SU-DHL-6 (cell line): ENCODE data around the gene AGTR1.

Experiments used
- H2AFZ ChIP-seq: fragments of 200-600 bp; sonication (generic); 2 replicates; pipeline ENCODE4 v1.6.1; 2014; ENCODE audit warnings: low read depth, mild to moderate bottlenecking, moderate library complexity, mixed read lengths, antibody characterized with exemption, low read length; ENCODE audit not compliant: severe bottlenecking
- H3F3A ChIP-seq: fragments of 200-600 bp; shearing (Covaris generic); 2 replicates; pipeline ENCODE4 v1.6.0; 2016; ENCODE audit warnings: antibody characterized with exemption, mild to moderate bottlenecking; ENCODE audit not compliant: insufficient read depth
- H3K27ac ChIP-seq: fragments of 200-600 bp; sonication (generic); 2 replicates; pipeline ENCODE4 v1.5.1; 2016; ENCODE audit warnings: low read depth, mild to moderate bottlenecking, low read length, moderate library complexity, mixed read lengths
- H3K27me3 ChIP-seq: fragments of 200-600 bp; sonication (generic), shearing (Covaris generic); 2 replicates; pipeline ENCODE4 v1.6.0; 2014; ENCODE audit warnings: mild to moderate bottlenecking, low read length
- H3K36me3 ChIP-seq: fragments of 200-600 bp; sonication (generic); 2 replicates; pipeline ENCODE4 v1.6.1; 2014; ENCODE audit warnings: mild to moderate bottlenecking, low read length, mixed read lengths
- H3K4me2 ChIP-seq: fragments of 300-600, 200-600 bp; shearing (Covaris generic), sonication (generic); 2 replicates; pipeline ENCODE4 v1.6.0; 2014; ENCODE audit warnings: low read length, low read depth, mild to moderate bottlenecking; ENCODE audit not compliant: poor library complexity, severe bottlenecking
- H3K4me3 ChIP-seq: fragments of 200-600 bp; sonication (generic); 2 replicates; pipeline ENCODE4 v1.5.1; 2014; ENCODE audit warnings: antibody characterized with exemption, low read length, mild to moderate bottlenecking, mixed read lengths; ENCODE audit not compliant: insufficient read depth, poor library complexity, severe bottlenecking
- H3K79me2 ChIP-seq: fragments of 200-600 bp; sonication (generic); 2 replicates; pipeline ENCODE4 v1.6.1; 2014; ENCODE audit warnings: mild to moderate bottlenecking, low read length, moderate library complexity; ENCODE audit not compliant: insufficient read depth
- H3K9ac ChIP-seq: fragments of 200-600 bp; sonication (generic); 2 replicates; pipeline ENCODE4 v1.7.0; 2014; ENCODE audit warnings: mild to moderate bottlenecking, low read length
- H3K9me2 ChIP-seq: fragments of 200-600 bp; sonication (generic); replicated peaks from 2 replicates; pipeline ENCODE4 v1.6.1; 2014; ENCODE audit warnings: low read length; ENCODE audit not compliant: insufficient read depth
- H3K9me3 ChIP-seq: fragments of 200-600 bp; sonication (generic); 2 replicates; pipeline ENCODE4 v1.6.1; 2014; ENCODE audit warnings: low read length, mixed read lengths; ENCODE audit not compliant: insufficient read depth
- H4K20me1 ChIP-seq: fragments of 200-600 bp; sonication (generic); 2 replicates; pipeline ENCODE4 v1.6.1; 2014; ENCODE audit warnings: low read depth, mild to moderate bottlenecking, antibody characterized with exemption, low read length, moderate library complexity, mixed read lengths
- CTCF ChIP-seq: fragments of 200-600 bp; sonication (generic); IDR thresholded peaks from one replicate; pipeline ENCODE4 v1.5.1; 2017; ENCODE audit warnings: antibody characterized with exemption, mild to moderate bottlenecking, low read length, moderate library complexity; ENCODE audit not compliant: insufficient read depth, poor library complexity, severe bottlenecking
- EZH2phosphoT487 ChIP-seq: fragments of 200-600 bp; sonication (generic), shearing (Covaris generic); conservative IDR thresholded peaks from 2 replicates; pipeline ENCODE4 v1.6.1; 2018; ENCODE audit warnings: mild to moderate bottlenecking, antibody characterized with exemption, low read length, moderate library complexity, mixed read lengths

Gene AGTR1

GRCh38 chr3:148723631-148724030 is 25.9 kb downstream of the AGTR1 start:
- Histone ChIP-seq H3K27me3 (no peaks in the 10 kb centered on the region), H3K79me2 (no peaks in the 10 kb centered on the region), H3F3A (no peaks in the 10 kb centered on the region), H4K20me1 (no peaks in the 10 kb centered on the region), H3K36me3 (no peaks in the 10 kb centered on the region), H3K4me2 (no peak overlapping the region), H3K9ac (no peak overlapping the region), H3K4me3 (no peak overlapping the region), H3K27ac (no peak overlapping the region), H3K9me2 (no peaks in the 10 kb centered on the region), H2AFZ (no peak overlapping the region), H3K9me3 (no peaks in the 10 kb centered on the region)
- no peak for TF ChIP-seq EZH2phosphoT487
- no peak for TF ChIP-seq CTCF

- H3K27me3 ChIP-seq: no peaks in the 10 kb centered on the region
- no peak overlapping the region for H2AFZ ChIP-seq
- no peaks in the 10 kb centered on the region for H3K9me2 ChIP-seq
- H3K9ac ChIP-seq: no peak overlapping the region
- H4K20me1 ChIP-seq: no peaks in the 10 kb centered on the region
- no peaks in the 10 kb centered on the region for H3K79me2 ChIP-seq
- no peaks in the 10 kb centered on the region for H3F3A ChIP-seq
- H3K27ac ChIP-seq: no peak overlapping the region
- no peaks in the 10 kb centered on the region for H3K9me3 ChIP-seq
- H3K4me2 ChIP-seq: no peak overlapping the region
- H3K36me3 ChIP-seq: no peaks in the 10 kb centered on the region
- no peak overlapping the region for H3K4me3 ChIP-seq
- TF ChIP-seq EZH2phosphoT487 (no peak), CTCF (no peak)
These were observed 29.5 kb downstream of the AGTR1 start for GRCh38 chr3:148727231-148727630.

- Histone ChIP-seq H3K9ac (no peak overlapping the region), H3K9me3 (no peaks in the 10 kb centered on the region), H3K27ac (no peak overlapping the region), H3K36me3 (no peaks in the 10 kb centered on the region), H3F3A (no peaks in the 10 kb centered on the region), H3K79me2 (no peaks in the 10 kb centered on the region), H3K9me2 (no peaks in the 10 kb centered on the region), H4K20me1 (no peaks in the 10 kb centered on the region), H3K4me2 (no peak overlapping the region), H3K4me3 (no peak overlapping the region), H2AFZ (no peak overlapping the region), H3K27me3 (no peaks in the 10 kb centered on the region)
- TF ChIP-seq EZH2phosphoT487 (no peak), CTCF (no peak)
These were observed 31.1 kb downstream of the AGTR1 start for GRCh38 chr3:148728753-148729152.

GRCh38 chr3:148729476-148730055 is 31.9 kb downstream of the AGTR1 start:
- no peaks in the 10 kb centered on the region for H3K36me3 ChIP-seq
- H3F3A ChIP-seq: no peaks in the 10 kb centered on the region
- TF ChIP-seq EZH2phosphoT487 (no peak), CTCF (no peak)
- H3K9ac ChIP-seq: no peak overlapping the region
- H3K9me3 ChIP-seq: no peaks in the 10 kb centered on the region
- no peaks in the 10 kb centered on the region for H4K20me1 ChIP-seq
- no peak overlapping the region for H3K4me3 ChIP-seq
- no peak overlapping the region for H3K4me2 ChIP-seq
- H3K79me2 ChIP-seq: no peaks in the 10 kb centered on the region
- H3K27me3 ChIP-seq: no peaks in the 10 kb centered on the region
- H3K27ac ChIP-seq: no peak overlapping the region
- H2AFZ ChIP-seq: no peak overlapping the region
- H3K9me2 ChIP-seq: no peaks in the 10 kb centered on the region
